A549 (cell line): ENCODE results near the gene ABLIM1. TPM values are rescaled to one million over a fixed set of nuclear protein-coding genes. Genes with fewer than 3 reads are reported as not detected.

ENCODE experiments used
- ATAC-seq, 2 experiments: fragments of 200-7000 bp in 1 of 2; fragments of >200 bp in 1 of 2; cut with Nextera tagmentation in 1 of 2; cut with Tn5 transposase in 1 of 2; 3 replicates each; pipeline versions ENCODE4 v1.8.0 to v1.9.1; 2018 to 2020; ENCODE audit warnings: mild to moderate bottlenecking in 1 of 2, moderate library complexity in 1 of 2
- CTCF ChIA-PET: fragments of 300-600 bp; sonication (Branson Sonifier 250); formaldehyde crosslinking; extraction: SDS; loops from one replicate; lab custom pipeline; 2021; ENCODE audit warnings: antibody characterized with exemption, inconsistent platforms; lab: Yijun Ruan, JAX
- POLR2A ChIA-PET: fragments of 350-600 bp; formaldehyde crosslinking; extraction: SDS; loops from one replicate; lab custom pipeline; 2021; ENCODE audit warnings: antibody characterized with exemption, inconsistent platforms; lab: Yijun Ruan, JAX
- DNase-seq, 2 experiments: peaks; one replicate each; pipeline versions ENCODE4 v3.0.0 to v3.0.0-alpha.2; 2011 to 2016; ENCODE audit warnings: low read depth in 1 of 2, low spot score in 1 of 2
- FAIRE-seq: peaks from 2 replicates; lab custom pipeline; 2011; peaks lifted over from hg19 to GRCh38; lab: Jason Lieb, UNC
- H3K27ac ChIP-seq, 2 experiments: fragments of >200 bp; sonication (Bioruptor Twin); formaldehyde crosslinking; 3 replicates each; pipeline ENCODE4 v1.5.1; 2016 to 2017
- H3K4me1 ChIP-seq: fragments of >200 bp; sonication (Bioruptor Twin); formaldehyde crosslinking; 3 replicates; pipeline ENCODE4 v1.6.1; 2016
- H3K4me2 ChIP-seq: fragments of >200 bp; sonication (Bioruptor Twin); formaldehyde crosslinking; 3 replicates; pipeline ENCODE4 v1.6.1; 2016
- H3K4me3 ChIP-seq: fragments of >200 bp; sonication (Bioruptor Twin); formaldehyde crosslinking; 3 replicates; pipeline ENCODE4 v1.5.1; 2016
- H3K9me3 ChIP-seq: fragments of >200 bp; sonication (Bioruptor Twin); formaldehyde crosslinking; 3 replicates; pipeline ENCODE4 v1.6.1; 2016
- EHMT2 ChIP-seq: fragments of 200-600 bp; sonication (generic); IDR thresholded peaks from 2 replicates; pipeline ENCODE4 v1.6.1; 2016; ENCODE audit warnings: antibody characterized with exemption, low read depth, mild to moderate bottlenecking, moderate library complexity
- FOSB ChIP-seq: fragments of 250-450 bp; sonication (Bioruptor Pico); IDR thresholded peaks from 2 replicates; pipeline ENCODE4 v1.5.0; 2020; ENCODE audit warnings: mild to moderate bottlenecking, moderate library complexity
- GATA3 ChIP-seq: IDR thresholded peaks from 2 replicates; pipeline ENCODE4 v1.6.1; 2012; ENCODE audit warnings: borderline replicate concordance
- HOXA7 ChIP-seq: fragments of 250-450 bp; sonication (Bioruptor Pico); IDR thresholded peaks from 2 replicates; pipeline ENCODE4 v1.5.0; 2020; ENCODE audit warnings: mild to moderate bottlenecking, moderate library complexity
- JUN ChIP-seq, 2 experiments: fragments of >200 bp; sonication (Bioruptor Twin); formaldehyde crosslinking; IDR thresholded peaks; 2 replicates in 1 of 2; 3 replicates in 1 of 2; pipeline ENCODE4 v1.6.1; 2016 to 2017
- JUNB ChIP-seq: fragments of >200 bp; sonication (Bioruptor Twin); formaldehyde crosslinking; IDR thresholded peaks from 2 replicates; pipeline ENCODE4 v1.6.1; 2016
- POLR2A ChIP-seq: IDR thresholded peaks from 2 replicates; pipeline ENCODE4 v1.6.1; 2012; ENCODE audit warnings: mild to moderate bottlenecking, low read length
- RAD21 ChIP-seq, 2 experiments: fragments of >200 bp in 1 of 2; sonication (Bioruptor Twin) in 1 of 2; formaldehyde crosslinking in 1 of 2; IDR thresholded peaks in 1 of 2; conservative IDR thresholded peaks in 1 of 2; 2 replicates in 1 of 2; 3 replicates in 1 of 2; pipeline ENCODE4 v1.6.1; 2012 to 2018; ENCODE audit warnings: inconsistent platforms in 1 of 2
- RARB ChIP-seq: fragments of 250-450 bp; sonication (Bioruptor Pico); IDR thresholded peaks from 2 replicates; pipeline ENCODE4 v1.8.0; 2021; ENCODE audit warnings: mild to moderate bottlenecking, moderate library complexity
- SMC3 ChIP-seq: fragments of >200 bp; sonication (Bioruptor Twin); formaldehyde crosslinking; IDR thresholded peaks from 3 replicates; pipeline ENCODE4 v1.6.1; 2018; ENCODE audit warnings: inconsistent platforms
- ZC3H11A ChIP-seq: fragments of 450-650 bp; IDR thresholded peaks from 2 replicates; pipeline ENCODE4 v1.6.1; 2014; ENCODE audit warnings: antibody characterized with exemption, mild to moderate bottlenecking
- ZFP36 ChIP-seq: fragments of 450-650 bp; IDR thresholded peaks from 2 replicates; pipeline ENCODE4 v1.6.1; 2014; ENCODE audit warnings: borderline replicate concordance; ENCODE audit not compliant: partially characterized antibody
- ZNF302 ChIP-seq: fragments of 250-450 bp; sonication (Bioruptor Pico); IDR thresholded peaks from 2 replicates; pipeline ENCODE4 v1.9.0; 2021; ENCODE audit warnings: inconsistent platforms, mild to moderate bottlenecking, moderate library complexity
- ZSCAN20 ChIP-seq: fragments of 250-450 bp; sonication (Bioruptor Pico); IDR thresholded peaks from 2 replicates; pipeline ENCODE4 v1.8.0; 2022; ENCODE audit warnings: mild to moderate bottlenecking, moderate library complexity
- WGBS: methylation state at CpG from one replicate; pipeline ENCODE4 v1.1.6; 2017; ENCODE audit errors: missing lambda C conversion rate; 5-methylcytosine and 5-hydroxymethylcytosine counted together
- polyA plus RNA-seq, 4 experiments: library from polyadenylated mRNA; depleted of rRNA in 3 of 4; stranded (reverse); fragments of >200 nt; fragmentation: RNase III in 1 of 4; extraction: RNeasy Plus Mini Kit Qiagen cat#74134 plus additional on column Dnase treatment in 1 of 4; gene quantifications; 2 replicates in 3 of 4; 3 replicates in 1 of 4; pipeline ENCODE4 v1.2.3, GENCODE V29; 2011 to 2017
- TF ChIP-seq, protein P1 (sequence below): IDR thresholded peaks from 2 replicates; pipeline ENCODE4 v1.6.1; 2012; ENCODE audit warnings: low read depth, borderline replicate concordance
- TF ChIP-seq, protein P2 (sequence below): fragments of 150-350 bp; IDR thresholded peaks from 2 replicates; pipeline ENCODE4 v1.6.1; 2014; ENCODE audit warnings: low read depth, mild to moderate bottlenecking, low read length
- TF ChIP-seq, protein P3 (sequence below): fragments of 200-600 bp; sonication (generic); IDR thresholded peaks from 2 replicates; pipeline ENCODE4 v1.6.1; 2016; ENCODE audit warnings: antibody characterized with exemption, mild to moderate bottlenecking, moderate library complexity
- TF ChIP-seq, protein P4 (sequence below): fragments of >200 bp; sonication (Bioruptor Twin); formaldehyde crosslinking; IDR thresholded peaks from 3 replicates; pipeline ENCODE4 v1.5.1; 2016
- TF ChIP-seq, protein P5 (sequence below): IDR thresholded peaks from 2 replicates; pipeline ENCODE4 v1.6.1; 2012

The ABLIM1 gene
- polyA plus RNA-seq, 2 of the 4 experiments (the other 2 are of a cell fraction) = 21.4 to 70.2 TPM

DNA sequence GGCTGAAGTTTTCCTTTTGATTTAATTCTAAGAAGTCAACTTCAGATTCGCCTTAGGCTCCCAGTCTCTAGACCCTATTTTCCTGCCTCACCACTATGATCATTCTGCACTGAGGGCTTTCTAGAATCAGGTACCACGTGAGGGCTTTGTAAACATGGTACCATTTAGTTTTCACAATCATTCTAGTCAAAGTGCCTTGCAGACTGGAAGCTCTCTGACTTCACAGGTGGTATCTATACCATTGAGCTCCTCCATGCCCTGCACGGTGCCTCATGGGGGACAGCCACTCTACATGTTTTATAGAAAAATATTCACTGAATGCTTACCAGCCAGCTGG is 106.5 kb downstream of the ABLIM1 start:
- 43% methylated on average over 3 of the region's 3 CpGs for WGBS
- POLR2A ChIA-PET = no interaction called here
- TF ChIP-seq ZFP36 (no peak), JUNB (no peak), EHMT2 (no peak), GATA3 (no peak), ZC3H11A (no peak), ZNF302 (CRISPR knock-in tag) (no peak), FOSB (no peak), JUN (IDR thresholded peaks at IDR 0.05) (no peak), ZSCAN20 (CRISPR knock-in tag) (no peak), RARB (no peak), POLR2A (no peak), HOXA7 (CRISPR knock-in tag) (no peak)
- TF ChIP-seq, protein P1, sequence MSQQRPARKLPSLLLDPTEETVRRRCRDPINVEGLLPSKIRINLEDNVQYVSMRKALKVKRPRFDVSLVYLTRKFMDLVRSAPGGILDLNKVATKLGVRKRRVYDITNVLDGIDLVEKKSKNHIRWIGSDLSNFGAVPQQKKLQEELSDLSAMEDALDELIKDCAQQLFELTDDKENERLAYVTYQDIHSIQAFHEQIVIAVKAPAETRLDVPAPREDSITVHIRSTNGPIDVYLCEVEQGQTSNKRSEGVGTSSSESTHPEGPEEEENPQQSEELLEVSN = no peak
- TF ChIP-seq, protein P2, sequence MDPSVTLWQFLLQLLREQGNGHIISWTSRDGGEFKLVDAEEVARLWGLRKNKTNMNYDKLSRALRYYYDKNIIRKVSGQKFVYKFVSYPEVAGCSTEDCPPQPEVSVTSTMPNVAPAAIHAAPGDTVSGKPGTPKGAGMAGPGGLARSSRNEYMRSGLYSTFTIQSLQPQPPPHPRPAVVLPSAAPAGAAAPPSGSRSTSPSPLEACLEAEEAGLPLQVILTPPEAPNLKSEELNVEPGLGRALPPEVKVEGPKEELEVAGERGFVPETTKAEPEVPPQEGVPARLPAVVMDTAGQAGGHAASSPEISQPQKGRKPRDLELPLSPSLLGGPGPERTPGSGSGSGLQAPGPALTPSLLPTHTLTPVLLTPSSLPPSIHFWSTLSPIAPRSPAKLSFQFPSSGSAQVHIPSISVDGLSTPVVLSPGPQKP = no peak
- TF ChIP-seq, protein P3, sequence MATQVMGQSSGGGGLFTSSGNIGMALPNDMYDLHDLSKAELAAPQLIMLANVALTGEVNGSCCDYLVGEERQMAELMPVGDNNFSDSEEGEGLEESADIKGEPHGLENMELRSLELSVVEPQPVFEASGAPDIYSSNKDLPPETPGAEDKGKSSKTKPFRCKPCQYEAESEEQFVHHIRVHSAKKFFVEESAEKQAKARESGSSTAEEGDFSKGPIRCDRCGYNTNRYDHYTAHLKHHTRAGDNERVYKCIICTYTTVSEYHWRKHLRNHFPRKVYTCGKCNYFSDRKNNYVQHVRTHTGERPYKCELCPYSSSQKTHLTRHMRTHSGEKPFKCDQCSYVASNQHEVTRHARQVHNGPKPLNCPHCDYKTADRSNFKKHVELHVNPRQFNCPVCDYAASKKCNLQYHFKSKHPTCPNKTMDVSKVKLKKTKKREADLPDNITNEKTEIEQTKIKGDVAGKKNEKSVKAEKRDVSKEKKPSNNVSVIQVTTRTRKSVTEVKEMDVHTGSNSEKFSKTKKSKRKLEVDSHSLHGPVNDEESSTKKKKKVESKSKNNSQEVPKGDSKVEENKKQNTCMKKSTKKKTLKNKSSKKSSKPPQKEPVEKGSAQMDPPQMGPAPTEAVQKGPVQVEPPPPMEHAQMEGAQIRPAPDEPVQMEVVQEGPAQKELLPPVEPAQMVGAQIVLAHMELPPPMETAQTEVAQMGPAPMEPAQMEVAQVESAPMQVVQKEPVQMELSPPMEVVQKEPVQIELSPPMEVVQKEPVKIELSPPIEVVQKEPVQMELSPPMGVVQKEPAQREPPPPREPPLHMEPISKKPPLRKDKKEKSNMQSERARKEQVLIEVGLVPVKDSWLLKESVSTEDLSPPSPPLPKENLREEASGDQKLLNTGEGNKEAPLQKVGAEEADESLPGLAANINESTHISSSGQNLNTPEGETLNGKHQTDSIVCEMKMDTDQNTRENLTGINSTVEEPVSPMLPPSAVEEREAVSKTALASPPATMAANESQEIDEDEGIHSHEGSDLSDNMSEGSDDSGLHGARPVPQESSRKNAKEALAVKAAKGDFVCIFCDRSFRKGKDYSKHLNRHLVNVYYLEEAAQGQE = no peak
- CTCF ChIA-PET = interaction anchor here (0.6 to 11.3 kb wide), 30 partner anchors 11 to 578 kb away, joined by 3 to 122 read pairs (median 4); partner anchors contain the start of genes ABLIM1 and FHIP2A
- Histone ChIP-seq H3K4me1 (no peaks in the 10 kb centered on the region), H3K4me3 (no peak overlapping the region), H3K4me2 (no peak overlapping the region), H3K27ac (no peak overlapping the region), H3K9me3 (no peaks in the 10 kb centered on the region)
- ATAC-seq (no peak), FAIRE-seq (no peak), DNase-seq (no peak)

DNA sequence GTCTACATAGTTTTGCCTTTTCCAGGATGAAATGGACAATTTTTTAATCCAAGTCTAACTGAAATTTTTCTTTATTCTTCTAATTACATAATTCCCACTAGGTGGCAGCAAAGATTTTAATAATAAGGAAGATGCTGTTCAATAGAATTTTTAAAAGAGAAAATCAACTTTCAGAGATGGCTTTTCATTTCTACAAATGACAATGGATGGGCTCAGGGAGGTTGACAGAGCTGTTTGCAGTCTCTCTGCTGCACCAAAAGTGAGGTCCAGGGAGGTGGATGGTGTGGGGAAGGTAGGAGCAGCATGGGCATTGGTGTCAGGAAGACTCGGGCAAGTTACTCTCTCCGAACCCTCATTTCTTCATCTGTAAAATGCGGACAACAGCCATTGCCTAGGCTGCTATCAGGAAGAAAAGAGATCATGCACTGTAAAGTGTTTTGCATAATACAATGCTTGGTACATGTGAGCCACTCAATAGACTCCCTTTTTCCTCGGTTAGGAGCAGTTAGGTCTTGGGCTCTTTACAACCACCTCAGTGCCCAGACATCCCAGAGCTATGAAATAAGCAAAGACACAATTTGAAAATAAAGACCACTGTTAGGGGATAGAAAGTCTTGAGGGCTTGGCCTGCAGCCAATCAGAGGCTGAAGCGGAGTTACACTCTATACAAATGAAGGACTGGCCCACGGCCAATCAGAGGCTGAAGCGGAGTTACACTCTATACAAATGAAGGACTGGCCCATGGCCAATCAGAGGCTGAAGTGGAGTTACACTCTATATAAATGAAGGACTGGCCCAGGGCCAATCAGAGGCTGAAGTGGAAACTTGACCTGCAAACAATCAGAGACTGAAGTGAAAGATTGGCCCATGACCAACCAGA is 107.1 kb downstream of the ABLIM1 start:
- peak; percentile 97 for TF ChIP-seq SMC3
- peak; percentile 78 to 93 for TF ChIP-seq RAD21 (conservative IDR thresholded peaks at IDR 0.05 in 1 of 2, IDR thresholded peaks at IDR 0.05 in 1 of 2)
- TF ChIP-seq, protein P4, sequence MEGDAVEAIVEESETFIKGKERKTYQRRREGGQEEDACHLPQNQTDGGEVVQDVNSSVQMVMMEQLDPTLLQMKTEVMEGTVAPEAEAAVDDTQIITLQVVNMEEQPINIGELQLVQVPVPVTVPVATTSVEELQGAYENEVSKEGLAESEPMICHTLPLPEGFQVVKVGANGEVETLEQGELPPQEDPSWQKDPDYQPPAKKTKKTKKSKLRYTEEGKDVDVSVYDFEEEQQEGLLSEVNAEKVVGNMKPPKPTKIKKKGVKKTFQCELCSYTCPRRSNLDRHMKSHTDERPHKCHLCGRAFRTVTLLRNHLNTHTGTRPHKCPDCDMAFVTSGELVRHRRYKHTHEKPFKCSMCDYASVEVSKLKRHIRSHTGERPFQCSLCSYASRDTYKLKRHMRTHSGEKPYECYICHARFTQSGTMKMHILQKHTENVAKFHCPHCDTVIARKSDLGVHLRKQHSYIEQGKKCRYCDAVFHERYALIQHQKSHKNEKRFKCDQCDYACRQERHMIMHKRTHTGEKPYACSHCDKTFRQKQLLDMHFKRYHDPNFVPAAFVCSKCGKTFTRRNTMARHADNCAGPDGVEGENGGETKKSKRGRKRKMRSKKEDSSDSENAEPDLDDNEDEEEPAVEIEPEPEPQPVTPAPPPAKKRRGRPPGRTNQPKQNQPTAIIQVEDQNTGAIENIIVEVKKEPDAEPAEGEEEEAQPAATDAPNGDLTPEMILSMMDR = peak; percentile 79
- TF ChIP-seq, protein P5, sequence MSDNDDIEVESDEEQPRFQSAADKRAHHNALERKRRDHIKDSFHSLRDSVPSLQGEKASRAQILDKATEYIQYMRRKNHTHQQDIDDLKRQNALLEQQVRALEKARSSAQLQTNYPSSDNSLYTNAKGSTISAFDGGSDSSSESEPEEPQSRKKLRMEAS = no peak
- TF ChIP-seq, all 56 proteins: peak for 3
- no peak overlapping the region for H3K4me3 ChIP-seq
- H3K4me1 ChIP-seq = no peaks in the 10 kb centered on the region
- 93% methylated on average over 7 of the region's 7 CpGs for WGBS
- ChIA-PET POLR2A (no interaction called here), CTCF (interaction anchor here (0.6 to 11.3 kb wide), 37 partner anchors 10 to 306 kb away, joined by 3 to 122 read pairs (median 5); partner anchors contain the start of genes ABLIM1 and FHIP2A)
- H3K27ac ChIP-seq = no peak overlapping the region
- FAIRE-seq (no peak), DNase-seq (peak; percentile 9 to 17), ATAC-seq (peak in 1 of 2 experiments; percentile 30; a peak in 2 of 6 replicates)
- H3K9me3 ChIP-seq = no peaks in the 10 kb centered on the region
- no peak overlapping the region for H3K4me2 ChIP-seq
